Stimulated activated naive CD8-positive, alpha-beta T cell treated with anti-CD3 and anti-CD28 coated beads, Interleukin-15, Interleukin-2, amounts not matched to agents 100 ng/mL and 50 ng/mL, for 24 hours (primary cell): ENCODE measurements around the gene COL5A1.

ENCODE experiments used
- H3K27ac Mint-ChIP-seq: one replicate; pipeline ENCODE4 v1.8.0; 2021; ENCODE audit warnings: mild to moderate bottlenecking, mixed read lengths
- H3K27me3 Mint-ChIP-seq: one replicate; pipeline ENCODE4 v1.8.0; 2021; ENCODE audit warnings: mixed read lengths
- H3K36me3 Mint-ChIP-seq: one replicate; pipeline ENCODE4 v1.8.0; 2021; ENCODE audit warnings: low read depth, mixed read lengths
- H3K4me1 Mint-ChIP-seq: one replicate; pipeline ENCODE4 v1.8.0; 2021; ENCODE audit warnings: low read depth, mixed read lengths
- H3K4me3 Mint-ChIP-seq: one replicate; pipeline ENCODE4 v1.8.0; 2021; ENCODE audit warnings: mild to moderate bottlenecking, mixed read lengths
- H3K9me3 Mint-ChIP-seq: one replicate; pipeline ENCODE4 v1.8.0; 2021; ENCODE audit warnings: mixed read lengths

COL5A1 gene

DNA sequence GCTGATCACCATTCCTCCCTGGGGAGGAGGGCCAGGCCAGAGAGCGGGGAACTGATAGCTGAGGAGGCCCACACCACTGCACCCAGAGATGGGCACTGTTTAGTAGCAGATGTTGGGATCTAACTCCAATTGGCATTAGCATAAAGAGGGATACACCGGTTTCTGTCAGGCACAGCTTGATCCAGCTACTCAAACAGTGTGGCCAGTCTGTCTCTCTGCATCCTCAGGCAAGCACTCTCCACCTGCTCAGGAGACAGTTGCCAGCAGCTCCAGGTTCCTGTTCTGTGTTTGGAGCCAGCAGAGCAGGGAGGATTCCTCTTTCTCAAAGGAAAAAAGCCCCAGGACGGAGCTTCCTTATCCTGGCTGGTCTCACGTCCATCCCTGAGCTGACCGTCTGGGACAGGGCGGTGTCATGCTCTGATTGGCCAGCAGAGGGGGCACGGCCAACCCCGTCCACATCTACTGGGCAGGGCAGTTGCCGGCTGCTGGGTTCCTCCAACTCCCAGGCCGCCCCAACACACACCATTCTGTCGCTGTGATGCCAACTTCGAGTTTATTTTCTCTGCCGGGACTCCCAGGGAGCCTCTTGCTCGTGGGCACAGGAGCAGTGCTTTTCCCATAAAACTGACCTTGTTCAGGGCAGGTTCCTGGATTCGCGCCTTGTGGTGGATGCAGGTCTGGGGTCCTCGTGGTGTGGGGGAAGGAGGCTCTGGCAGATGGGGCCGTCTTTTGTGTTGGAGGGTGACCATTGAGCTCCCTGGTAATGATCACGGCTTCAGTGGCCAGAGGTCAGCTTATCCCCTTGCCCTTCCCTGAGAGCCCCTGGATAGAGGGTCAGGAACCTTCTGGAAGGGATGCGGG is 47.9 kb downstream of the COL5A1 start:
- Mint-ChIP-seq H3K4me3 (no peak overlapping the region), H3K27ac (no peak overlapping the region), H3K36me3 (no peaks in the 10 kb centered on the region), H3K4me1 (peaks cover 9% of the 10 kb centered on the region), H3K9me3 (no peaks in the 10 kb centered on the region), H3K27me3 (no peaks in the 10 kb centered on the region)

DNA sequence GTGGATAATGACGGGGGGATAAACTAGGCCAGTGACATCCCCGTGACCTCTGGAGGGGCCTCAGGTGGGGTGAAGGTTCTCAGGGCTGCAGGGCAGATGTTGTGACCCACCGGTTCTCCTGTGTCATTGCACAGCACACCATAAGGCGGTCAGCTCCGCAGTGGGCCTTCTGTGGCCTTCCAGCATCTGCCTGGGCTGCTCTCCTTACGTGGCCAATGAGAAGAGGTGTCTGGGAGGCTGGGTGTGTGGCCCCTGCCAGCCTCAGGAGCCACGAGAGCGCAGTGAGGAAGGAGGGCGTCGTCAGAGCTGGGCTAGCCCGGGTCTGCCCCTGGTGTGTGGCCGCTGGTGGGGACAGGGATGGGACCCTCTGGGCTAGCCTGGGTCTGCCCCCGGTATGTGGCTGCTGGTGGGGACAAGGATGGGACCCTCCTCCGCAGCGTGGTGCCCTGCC is 48.7 kb downstream of the COL5A1 start:
- H3K27ac Mint-ChIP-seq = no peak overlapping the region

DNA sequence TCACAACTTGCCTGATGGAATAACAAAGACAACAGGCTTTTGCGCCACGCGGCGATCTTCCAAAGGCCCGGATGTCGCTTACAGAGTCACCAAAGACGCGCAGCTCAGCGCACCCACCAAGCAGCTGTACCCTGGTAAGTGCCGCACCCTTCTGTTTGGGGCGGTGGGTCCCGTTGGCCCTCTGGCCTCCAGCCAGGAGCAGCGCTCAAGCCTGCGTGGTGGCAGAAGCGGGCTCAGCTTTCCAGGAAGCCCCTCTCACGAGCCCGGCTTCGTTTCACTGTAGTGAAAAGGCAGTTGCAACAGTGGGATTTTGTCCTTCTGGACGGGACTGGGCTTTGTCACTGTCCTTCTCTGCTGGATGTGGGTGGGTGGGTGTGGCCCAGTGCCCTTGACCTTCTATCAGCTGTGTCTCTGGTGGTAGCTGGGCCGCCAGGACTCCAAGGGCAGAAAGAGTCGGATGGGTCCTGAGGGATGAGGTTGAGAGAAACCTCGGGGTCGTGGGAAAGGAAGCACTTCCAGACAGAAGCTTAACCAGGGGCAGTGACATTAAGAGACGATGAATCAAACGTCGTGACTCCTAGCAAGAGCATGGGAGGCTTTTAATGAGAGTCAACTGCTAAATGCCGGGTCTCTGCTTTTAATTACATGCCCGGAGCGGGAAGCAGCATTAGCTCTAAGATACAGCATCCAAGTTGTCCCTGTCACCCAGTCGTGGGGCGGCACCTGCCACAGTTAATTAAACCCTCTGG is 49.5 kb downstream of the COL5A1 start:
- Mint-ChIP-seq H3K4me1 (peaks cover 9% of the 10 kb centered on the region), H3K9me3 (no peaks in the 10 kb centered on the region), H3K27me3 (no peaks in the 10 kb centered on the region), H3K27ac (no peak overlapping the region), H3K4me3 (no peak overlapping the region), H3K36me3 (no peaks in the 10 kb centered on the region)

More for the DNA sequence above, 48.7 kb downstream of the COL5A1 start:
- peaks cover 9% of the 10 kb centered on the region for H3K4me1 Mint-ChIP-seq
- H3K27me3 Mint-ChIP-seq = no peaks in the 10 kb centered on the region
- no peaks in the 10 kb centered on the region for H3K9me3 Mint-ChIP-seq
- no peak overlapping the region for H3K4me3 Mint-ChIP-seq
- H3K36me3 Mint-ChIP-seq = no peaks in the 10 kb centered on the region

DNA sequence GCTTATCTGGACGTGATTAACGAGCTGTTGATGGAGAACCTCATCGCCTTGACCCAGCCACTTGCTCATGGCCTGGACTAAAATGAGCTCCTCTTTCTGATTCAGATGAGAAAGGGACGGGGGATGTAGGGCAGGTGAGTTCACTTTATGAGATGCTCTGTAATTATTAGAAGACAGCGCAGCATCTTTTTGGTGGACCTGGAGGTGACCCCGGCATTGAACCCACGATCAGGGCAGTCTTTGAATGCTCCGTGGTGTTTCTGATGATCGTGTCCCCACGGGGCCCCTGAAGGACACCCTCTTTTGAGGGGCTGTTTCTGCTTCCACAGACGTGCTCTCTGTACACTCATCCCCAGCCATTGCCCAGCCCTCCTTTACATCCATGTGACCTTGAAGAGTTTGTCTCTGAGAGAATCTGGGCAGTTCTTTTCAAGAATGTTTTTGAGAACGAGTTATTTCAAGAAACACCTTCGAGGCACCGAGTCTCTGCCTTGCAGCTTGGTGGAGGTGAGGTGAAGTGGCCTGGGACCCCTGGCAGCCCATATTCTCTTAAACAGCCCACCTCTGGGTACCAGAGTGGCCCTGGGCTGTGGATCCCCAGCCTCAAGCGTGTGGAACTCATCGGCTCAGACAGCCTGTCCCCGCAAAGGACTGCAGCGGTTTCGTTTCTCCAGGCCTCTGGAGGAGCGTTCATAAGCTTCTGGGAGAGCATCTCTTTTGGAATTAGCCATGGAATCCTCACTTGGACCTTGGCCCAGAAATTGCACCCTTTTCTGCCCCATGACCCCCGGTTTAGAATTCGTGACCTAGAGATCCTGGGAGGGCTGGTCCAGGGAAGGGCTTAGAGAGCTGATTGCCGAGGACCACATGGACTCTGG is 50.3 kb downstream of the COL5A1 start:
- Mint-ChIP-seq H3K4me3 (no peak overlapping the region), H3K4me1 (peaks cover 9% of the 10 kb centered on the region), H3K27ac (no peak overlapping the region)

DNA sequence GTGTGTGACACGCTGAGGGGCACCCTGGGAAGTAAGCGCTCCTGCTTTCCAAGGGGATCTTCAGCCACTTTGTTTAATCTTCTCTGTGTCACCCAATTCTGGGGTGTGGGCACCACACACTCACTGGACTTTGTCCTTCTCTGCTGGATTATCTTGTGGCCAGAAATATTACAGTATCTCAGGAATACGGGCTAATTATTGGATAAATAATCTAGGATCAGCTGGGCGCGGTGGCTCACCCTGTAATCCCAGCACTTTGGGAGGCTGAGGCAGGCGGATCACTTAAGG is 50.9 kb downstream of the COL5A1 start:
- no peak overlapping the region for H3K4me3 Mint-ChIP-seq

More for the DNA sequence above, 50.3 kb downstream of the COL5A1 start:
- Mint-ChIP-seq H3K36me3 (no peaks in the 10 kb centered on the region), H3K9me3 (no peaks in the 10 kb centered on the region), H3K27me3 (no peaks in the 10 kb centered on the region)

DNA sequence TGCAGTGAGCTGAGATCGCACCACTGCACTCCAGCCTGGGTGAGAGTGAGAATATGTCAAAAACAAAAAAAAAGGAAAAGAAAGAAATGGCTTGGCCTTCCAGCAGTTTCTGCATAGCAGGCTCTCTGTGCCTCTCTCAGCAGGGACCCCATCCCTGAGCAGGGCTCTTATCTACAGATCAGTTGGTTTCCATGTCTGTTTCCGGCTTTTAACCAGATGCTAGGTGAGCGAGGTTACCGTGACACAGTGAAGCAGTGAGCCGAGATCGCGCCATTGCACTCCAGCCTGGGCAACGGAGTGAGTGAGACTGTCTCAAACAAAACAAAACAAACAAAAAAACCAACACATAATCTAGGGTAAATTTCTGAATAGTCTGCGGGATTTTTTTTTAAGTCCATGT is 51.4 kb downstream of the COL5A1 start:
- no peaks in the 10 kb centered on the region for H3K36me3 Mint-ChIP-seq
- no peaks in the 10 kb centered on the region for H3K27me3 Mint-ChIP-seq
- H3K27ac Mint-ChIP-seq = no peak overlapping the region
- H3K4me3 Mint-ChIP-seq = no peak overlapping the region
- no peaks in the 10 kb centered on the region for H3K9me3 Mint-ChIP-seq
- peaks cover 9% of the 10 kb centered on the region for H3K4me1 Mint-ChIP-seq

More for the DNA sequence above, 50.9 kb downstream of the COL5A1 start:
- H3K27ac Mint-ChIP-seq = no peak overlapping the region
- no peaks in the 10 kb centered on the region for H3K27me3 Mint-ChIP-seq
- no peaks in the 10 kb centered on the region for H3K9me3 Mint-ChIP-seq
- peaks cover 9% of the 10 kb centered on the region for H3K4me1 Mint-ChIP-seq
- H3K36me3 Mint-ChIP-seq = no peaks in the 10 kb centered on the region

DNA sequence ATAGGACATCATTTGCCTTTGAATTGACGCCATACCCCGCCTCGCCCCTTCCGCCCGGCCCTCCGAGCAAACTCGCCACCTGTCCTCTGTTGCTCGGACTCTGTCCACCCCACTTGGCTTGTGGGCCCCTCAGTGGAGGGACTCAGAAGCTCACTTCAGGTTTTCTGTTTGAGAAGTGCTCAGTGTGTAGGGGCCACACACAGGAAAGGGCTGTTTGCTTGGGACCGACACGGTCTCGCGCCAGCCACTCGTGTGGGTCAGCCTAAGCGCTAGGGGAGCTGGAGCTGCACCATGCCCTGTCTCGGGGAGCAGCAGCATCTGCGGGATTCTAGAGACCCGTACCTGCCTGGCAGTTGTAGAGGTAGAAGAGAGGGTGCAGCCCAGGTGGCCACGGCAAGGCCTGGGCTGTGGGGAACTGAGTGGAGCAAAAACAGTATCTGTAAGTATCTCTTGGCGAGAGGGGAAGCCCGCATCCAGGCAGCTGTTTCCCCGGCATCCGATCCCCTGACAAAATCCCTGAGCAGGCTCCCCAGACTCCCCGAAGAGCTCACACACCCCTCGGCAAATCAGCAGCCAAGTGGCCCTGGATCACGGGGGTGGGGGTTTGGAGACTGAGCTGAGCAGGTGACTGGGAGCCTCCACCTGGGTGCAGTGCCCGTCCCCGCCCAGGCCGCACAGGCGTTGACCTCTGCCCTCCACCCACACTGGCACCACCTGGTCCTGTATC is 52.2 kb downstream of the COL5A1 start:
- Mint-ChIP-seq H3K4me1 (peaks cover 9% of the 10 kb centered on the region), H3K27me3 (no peaks in the 10 kb centered on the region), H3K27ac (no peak overlapping the region), H3K9me3 (no peaks in the 10 kb centered on the region), H3K36me3 (no peaks in the 10 kb centered on the region), H3K4me3 (no peak overlapping the region)

DNA sequence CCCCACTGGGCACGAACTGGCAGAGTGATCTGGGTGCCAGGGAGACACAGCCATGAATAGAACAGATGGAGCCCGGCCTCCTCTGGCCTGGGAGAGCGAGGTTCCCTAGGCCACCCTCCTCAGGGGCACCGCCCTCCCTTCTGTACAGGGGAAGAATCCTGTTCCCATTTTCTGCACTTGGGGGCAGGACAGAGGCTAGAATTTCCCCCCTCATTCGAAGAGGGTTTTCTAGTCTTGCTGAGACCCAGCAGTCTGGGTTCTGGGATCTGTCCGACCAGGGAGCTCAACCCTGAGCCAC is 52.7 kb downstream of the COL5A1 start:
- Mint-ChIP-seq H3K27me3 (no peaks in the 10 kb centered on the region), H3K4me3 (no peak overlapping the region), H3K27ac (no peak overlapping the region), H3K9me3 (no peaks in the 10 kb centered on the region), H3K4me1 (peaks cover 9% of the 10 kb centered on the region), H3K36me3 (no peaks in the 10 kb centered on the region)

DNA sequence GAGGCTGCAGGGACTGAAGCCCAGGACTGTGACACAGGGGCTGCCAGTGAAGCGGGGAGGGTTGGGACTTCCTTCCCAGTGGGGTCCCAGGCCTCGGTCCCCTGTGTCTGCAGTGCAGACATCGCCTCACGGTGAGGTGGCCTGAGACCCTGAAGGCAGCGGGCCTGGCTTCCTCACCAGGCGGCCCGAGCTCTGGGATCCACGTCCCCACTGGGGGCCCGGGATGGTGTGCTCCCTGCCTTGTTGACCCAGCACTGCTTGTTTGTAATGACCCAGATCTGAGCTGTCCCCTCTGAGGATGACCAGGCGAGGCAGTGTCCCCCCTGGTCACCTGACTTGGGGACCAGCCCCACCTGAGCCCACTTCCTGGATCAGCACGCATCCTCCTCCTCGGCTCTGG is 53.1 kb downstream of the COL5A1 start:
- no peak overlapping the region for H3K4me3 Mint-ChIP-seq

DNA sequence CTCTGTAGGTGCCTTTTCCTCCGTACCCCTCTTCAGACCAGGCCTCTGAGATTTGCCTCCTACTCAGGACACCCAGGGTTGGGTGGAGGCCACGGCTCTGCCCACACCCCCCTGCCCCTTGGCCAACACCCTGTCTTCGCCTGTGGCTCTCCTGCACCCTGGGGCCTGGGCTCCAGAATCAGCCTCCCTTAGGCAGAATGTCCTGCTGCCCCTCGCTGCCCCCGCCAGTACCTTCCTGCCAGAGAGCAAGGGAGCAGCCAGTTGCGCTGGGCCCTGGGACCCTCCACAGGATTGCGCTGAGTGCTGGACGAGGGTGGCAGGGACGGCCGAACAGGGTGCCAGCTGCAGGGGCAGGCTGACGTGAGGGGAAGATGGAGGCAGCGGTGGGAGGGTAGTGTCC is 53.5 kb downstream of the COL5A1 start:
- no peaks in the 10 kb centered on the region for H3K9me3 Mint-ChIP-seq
- no peak overlapping the region for H3K27ac Mint-ChIP-seq
- no peaks in the 10 kb centered on the region for H3K36me3 Mint-ChIP-seq
- H3K27me3 Mint-ChIP-seq = no peaks in the 10 kb centered on the region
- no peak overlapping the region for H3K4me3 Mint-ChIP-seq
- H3K4me1 Mint-ChIP-seq = peaks cover 9% of the 10 kb centered on the region

More for the DNA sequence above, 53.1 kb downstream of the COL5A1 start:
- no peaks in the 10 kb centered on the region for H3K36me3 Mint-ChIP-seq
- H3K9me3 Mint-ChIP-seq = no peaks in the 10 kb centered on the region
- H3K27me3 Mint-ChIP-seq = no peaks in the 10 kb centered on the region
- H3K27ac Mint-ChIP-seq = no peak overlapping the region
- peaks cover 9% of the 10 kb centered on the region for H3K4me1 Mint-ChIP-seq

DNA sequence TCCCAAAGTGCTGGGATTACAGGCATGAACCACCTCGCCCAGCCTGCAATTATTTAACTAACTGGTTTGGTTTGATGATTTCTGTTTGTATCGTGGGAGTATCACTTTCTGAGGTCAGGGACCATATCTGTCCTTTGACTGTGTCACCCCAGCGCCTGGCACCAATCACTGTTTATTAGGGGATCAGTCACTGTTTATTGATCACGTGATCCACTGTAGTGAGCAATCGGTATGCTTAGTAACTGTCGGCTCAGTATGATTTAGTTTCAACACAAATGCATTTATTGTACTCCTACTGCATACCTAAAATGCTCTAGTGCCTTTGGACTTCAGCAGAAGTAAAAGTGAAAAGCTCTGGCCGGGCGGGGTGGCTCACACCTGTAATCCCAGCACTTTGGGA is 54.8 kb downstream of the COL5A1 start:
- Mint-ChIP-seq H3K4me3 (no peak overlapping the region), H3K9me3 (no peaks in the 10 kb centered on the region), H3K27me3 (no peaks in the 10 kb centered on the region), H3K27ac (no peak overlapping the region), H3K4me1 (peaks cover 9% of the 10 kb centered on the region), H3K36me3 (no peaks in the 10 kb centered on the region)

DNA sequence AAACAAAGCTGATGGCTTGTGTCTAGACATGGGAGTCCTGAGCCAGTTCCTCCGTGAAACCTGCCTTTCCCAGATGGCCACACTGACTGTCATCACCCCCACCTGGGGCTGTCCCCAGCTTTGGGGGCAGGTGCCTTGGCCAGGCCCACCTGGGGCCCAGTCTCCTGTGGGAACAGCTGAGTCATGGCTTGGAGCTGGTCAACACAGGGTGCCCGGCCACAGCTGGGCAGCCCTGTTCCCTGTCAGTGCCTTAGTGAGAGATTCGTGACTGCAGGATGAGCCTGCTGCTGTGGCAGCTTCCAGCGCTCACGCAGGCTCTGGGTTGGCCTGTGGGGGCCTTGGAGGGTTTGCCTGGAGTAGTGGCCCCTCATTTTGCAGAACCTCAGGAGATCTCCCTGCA is 56.5 kb downstream of the COL5A1 start:
- H3K4me1 Mint-ChIP-seq = peaks cover 7% of the 10 kb centered on the region
- H3K27ac Mint-ChIP-seq = no peak overlapping the region
- H3K27me3 Mint-ChIP-seq = no peaks in the 10 kb centered on the region
- H3K36me3 Mint-ChIP-seq = no peaks in the 10 kb centered on the region
- H3K9me3 Mint-ChIP-seq = no peaks in the 10 kb centered on the region
- no peak overlapping the region for H3K4me3 Mint-ChIP-seq

DNA sequence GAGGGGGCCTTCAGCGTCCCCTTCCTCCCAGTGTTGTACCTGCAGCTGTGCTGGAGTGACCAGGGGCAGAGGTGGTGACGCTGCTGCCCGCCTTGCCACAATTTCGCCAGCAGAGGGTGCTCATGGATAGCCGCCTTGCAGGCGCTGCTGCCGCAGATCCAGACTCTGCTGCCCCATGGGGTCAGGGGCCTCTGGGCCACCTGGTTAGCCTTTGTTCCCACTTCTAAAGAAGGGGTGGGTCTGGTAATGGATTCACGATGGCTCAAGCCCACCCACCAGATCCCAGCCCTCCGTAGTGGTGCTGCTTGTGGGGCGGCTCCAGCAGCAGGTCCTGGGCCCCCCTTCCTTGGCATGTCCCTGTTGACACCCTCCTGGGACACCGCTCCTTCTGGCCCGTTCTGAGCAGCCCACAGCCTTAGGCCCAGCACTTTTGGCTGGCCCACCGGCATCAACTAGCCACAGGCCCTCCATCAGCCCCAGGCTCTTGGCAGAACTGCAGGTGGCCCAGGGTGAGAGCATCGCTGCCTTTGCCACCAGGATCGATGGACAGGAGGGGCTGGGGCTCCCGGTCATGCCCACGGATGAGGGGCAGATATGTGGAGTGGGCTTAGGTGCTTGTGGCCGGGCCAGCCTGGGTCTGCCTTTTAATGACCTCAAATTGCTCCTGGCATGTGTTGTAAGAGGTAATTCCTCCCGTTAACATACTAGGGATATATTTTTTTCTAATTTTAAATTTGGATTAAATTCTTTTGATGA is 57.2 kb downstream of the COL5A1 start:
- no peak overlapping the region for H3K27ac Mint-ChIP-seq
- peaks cover under 1% of the 10 kb centered on the region for H3K4me1 Mint-ChIP-seq
- H3K4me3 Mint-ChIP-seq = no peak overlapping the region
- no peaks in the 10 kb centered on the region for H3K9me3 Mint-ChIP-seq
- H3K36me3 Mint-ChIP-seq = no peaks in the 10 kb centered on the region
- H3K27me3 Mint-ChIP-seq = no peaks in the 10 kb centered on the region

DNA sequence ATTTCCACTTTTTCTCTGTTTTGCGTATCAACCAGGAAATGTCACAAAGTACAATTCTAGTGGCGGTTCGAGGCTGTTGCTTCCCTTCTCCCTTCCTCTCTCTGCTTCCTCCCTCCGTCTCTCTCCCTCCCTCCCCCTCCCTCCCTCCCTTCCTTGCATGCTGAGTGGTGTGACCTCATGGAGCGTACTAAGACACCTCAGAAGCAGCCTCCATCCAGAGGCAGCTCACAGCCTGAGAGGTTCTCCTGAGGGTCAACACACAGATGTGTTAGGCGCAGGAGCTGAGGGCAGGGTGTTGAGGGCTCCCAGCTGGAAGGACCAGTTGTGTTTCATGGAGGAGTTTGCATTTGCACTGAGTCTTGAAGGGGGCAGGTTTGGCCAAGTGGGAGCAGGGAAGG is 57.7 kb downstream of the COL5A1 start:
- Mint-ChIP-seq H3K4me1 (no peaks in the 10 kb centered on the region), H3K27me3 (no peaks in the 10 kb centered on the region), H3K27ac (no peak overlapping the region), H3K36me3 (no peaks in the 10 kb centered on the region), H3K4me3 (no peak overlapping the region), H3K9me3 (no peaks in the 10 kb centered on the region)
